Endothelial cell (in vitro differentiated cells): ENCODE measurements around the gene SIL1. TPM values are rescaled to one million over a fixed set of nuclear protein-coding genes. Genes with fewer than 3 reads are reported as not detected.

Source experiments
- DNase-seq: peaks from one replicate; pipeline ENCODE4 v3.0.0; 2021; ENCODE audit warnings: low spot score
- H3K27ac Mint-ChIP-seq: one replicate; pipeline ENCODE4 v1.8.0; 2021; ENCODE audit warnings: mixed read lengths, inconsistent platforms; ENCODE audit not compliant: unreplicated experiment
- H3K27me3 Mint-ChIP-seq: one replicate; pipeline ENCODE4 v1.8.0; 2021; ENCODE audit warnings: mild to moderate bottlenecking, moderate library complexity, mixed read lengths, inconsistent platforms; ENCODE audit not compliant: unreplicated experiment
- H3K36me3 Mint-ChIP-seq: one replicate; pipeline ENCODE4 v1.8.0; 2021; ENCODE audit warnings: mild to moderate bottlenecking, low read depth, mixed read lengths, inconsistent platforms; ENCODE audit not compliant: unreplicated experiment
- H3K4me1 Mint-ChIP-seq: one replicate; pipeline ENCODE4 v1.8.0; 2021; ENCODE audit warnings: mild to moderate bottlenecking, mixed read lengths, inconsistent platforms; ENCODE audit not compliant: unreplicated experiment
- H3K4me3 Mint-ChIP-seq: one replicate; pipeline ENCODE4 v1.8.0; 2021; ENCODE audit warnings: mild to moderate bottlenecking, mixed read lengths, inconsistent platforms; ENCODE audit not compliant: unreplicated experiment
- H3K9me3 Mint-ChIP-seq: one replicate; pipeline ENCODE4 v1.8.0; 2021; ENCODE audit warnings: mixed read lengths, inconsistent platforms; ENCODE audit not compliant: unreplicated experiment
- total RNA-seq: library from RNA; stranded (reverse); fragmentation: NEBNext Ultra II Directional; extraction: Animal tissue kit (Norgen Biotek cat#: 25700); gene quantifications from one replicate; pipeline ENCODE4 v1.2.1, GENCODE V29; 2021; ENCODE audit not compliant: unreplicated experiment
- TF ChIP-seq, protein P1 (sequence below): fragments of 200-600 bp; sonication (generic); IDR thresholded peaks from one replicate; pipeline ENCODE4 v1.5.0; 2021; ENCODE audit warnings: antibody characterized with exemption; ENCODE audit not compliant: unreplicated experiment

SIL1 gene
- total RNA-seq, 1 donor from 2014 or later: 35.6 TPM

DNA sequence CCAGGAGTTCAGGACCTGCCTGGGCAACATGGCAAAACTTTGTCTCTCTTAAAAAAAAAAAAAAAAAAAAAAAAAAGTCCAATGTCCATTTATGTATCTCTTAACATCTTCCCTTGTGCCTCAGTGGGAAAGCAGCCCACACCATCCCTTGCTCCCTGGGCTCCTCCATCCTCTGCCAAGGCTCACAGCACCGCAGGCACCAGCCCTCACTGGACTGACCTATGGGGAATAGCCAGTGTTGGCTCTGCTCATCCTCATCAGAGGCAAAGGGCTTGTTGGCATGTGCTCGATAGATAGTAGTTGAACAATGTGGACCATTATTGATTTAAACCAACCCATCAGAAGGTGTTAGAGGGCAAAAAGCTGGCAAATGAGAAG, 261.2 kb downstream of the SIL1 start:
- peak overlapping the region; percentile 88 for H3K27ac Mint-ChIP-seq

DNA sequence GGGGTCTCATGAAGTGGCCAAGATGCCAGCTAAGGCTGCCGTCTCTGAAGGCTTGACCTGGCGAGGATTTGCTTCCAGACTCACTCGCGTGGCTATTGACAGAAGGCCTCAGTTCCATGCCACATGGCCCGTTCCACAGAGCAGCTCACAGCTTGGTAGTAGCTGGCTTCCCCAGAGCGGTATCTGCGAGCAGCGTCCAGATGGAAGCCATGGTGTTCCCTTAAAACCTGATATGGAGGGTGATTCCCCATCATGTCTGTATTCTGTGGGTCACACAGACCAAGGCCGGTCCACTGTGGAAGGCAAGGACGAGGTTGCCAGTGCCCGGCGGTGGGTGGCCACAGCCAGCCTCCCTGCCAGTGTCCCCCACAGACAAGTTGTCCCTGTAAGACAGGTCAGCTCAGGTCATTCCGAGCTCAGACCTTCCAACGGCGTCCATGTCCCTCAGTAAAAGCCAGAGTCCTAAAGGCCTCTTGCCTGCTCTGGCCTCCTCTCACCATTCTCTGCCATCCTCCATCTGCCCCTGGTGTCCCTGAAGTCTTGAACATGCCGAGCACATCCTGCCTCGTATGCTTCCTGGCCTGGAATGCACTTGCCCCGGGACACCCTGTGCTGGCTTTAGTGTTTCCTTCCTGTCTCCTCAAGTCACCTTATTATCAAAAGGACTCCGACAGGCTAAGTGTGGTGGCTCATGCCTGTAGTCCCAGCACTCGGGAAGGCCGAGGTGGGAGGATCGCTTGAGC, 261.8 kb downstream of the SIL1 start:
- DNase-seq: peak; percentile 28
- Mint-ChIP-seq H3K4me3 (peak overlapping the region; percentile 74), H3K27me3 (peaks cover 26% of the 10 kb centered on the region), H3K4me1 (peaks cover 32% of the 10 kb centered on the region), H3K27ac (peak overlapping the region; percentile 88), H3K36me3 (peaks cover 59% of the 10 kb centered on the region), H3K9me3 (no peaks in the 10 kb centered on the region)
- TF ChIP-seq, protein P1, sequence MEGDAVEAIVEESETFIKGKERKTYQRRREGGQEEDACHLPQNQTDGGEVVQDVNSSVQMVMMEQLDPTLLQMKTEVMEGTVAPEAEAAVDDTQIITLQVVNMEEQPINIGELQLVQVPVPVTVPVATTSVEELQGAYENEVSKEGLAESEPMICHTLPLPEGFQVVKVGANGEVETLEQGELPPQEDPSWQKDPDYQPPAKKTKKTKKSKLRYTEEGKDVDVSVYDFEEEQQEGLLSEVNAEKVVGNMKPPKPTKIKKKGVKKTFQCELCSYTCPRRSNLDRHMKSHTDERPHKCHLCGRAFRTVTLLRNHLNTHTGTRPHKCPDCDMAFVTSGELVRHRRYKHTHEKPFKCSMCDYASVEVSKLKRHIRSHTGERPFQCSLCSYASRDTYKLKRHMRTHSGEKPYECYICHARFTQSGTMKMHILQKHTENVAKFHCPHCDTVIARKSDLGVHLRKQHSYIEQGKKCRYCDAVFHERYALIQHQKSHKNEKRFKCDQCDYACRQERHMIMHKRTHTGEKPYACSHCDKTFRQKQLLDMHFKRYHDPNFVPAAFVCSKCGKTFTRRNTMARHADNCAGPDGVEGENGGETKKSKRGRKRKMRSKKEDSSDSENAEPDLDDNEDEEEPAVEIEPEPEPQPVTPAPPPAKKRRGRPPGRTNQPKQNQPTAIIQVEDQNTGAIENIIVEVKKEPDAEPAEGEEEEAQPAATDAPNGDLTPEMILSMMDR: no peak

More for the DNA sequence above, 261.2 kb downstream of the SIL1 start:
- H3K9me3 Mint-ChIP-seq: no peaks in the 10 kb centered on the region
- H3K36me3 Mint-ChIP-seq: peaks cover 53% of the 10 kb centered on the region
- H3K27me3 Mint-ChIP-seq: peaks cover 26% of the 10 kb centered on the region
- H3K4me3 Mint-ChIP-seq: peak overlapping the region; percentile 74
- H3K4me1 Mint-ChIP-seq: peaks cover 29% of the 10 kb centered on the region
- DNase-seq: no peak
- TF ChIP-seq, protein P1: no peak

DNA sequence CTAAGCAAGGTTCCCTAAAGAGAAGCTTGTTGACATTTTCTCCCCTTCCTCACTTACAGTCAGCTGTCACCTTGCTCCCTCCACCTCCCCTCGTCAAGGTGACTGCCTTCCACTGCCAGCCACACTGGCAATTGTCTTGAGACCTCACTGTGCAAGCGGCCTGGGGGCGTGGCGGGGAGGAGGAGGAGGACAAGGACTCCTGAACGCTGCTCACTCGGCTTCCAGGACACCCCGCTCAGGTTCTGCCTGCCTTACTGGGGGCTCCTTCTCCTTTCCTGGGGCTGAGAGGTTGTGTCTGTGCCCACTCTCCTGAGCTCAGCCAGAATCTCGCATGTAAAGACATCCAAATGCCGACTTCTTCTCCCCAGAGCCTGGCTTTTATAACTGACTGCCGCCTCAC, 262.7 kb downstream of the SIL1 start:
- Mint-ChIP-seq H3K27ac (peak overlapping the region; percentile 84), H3K4me1 (peaks cover 36% of the 10 kb centered on the region), H3K9me3 (no peaks in the 10 kb centered on the region), H3K4me3 (peak overlapping the region; percentile 73), H3K36me3 (peaks cover 64% of the 10 kb centered on the region), H3K27me3 (peaks cover 26% of the 10 kb centered on the region)
- no peak for DNase-seq
- TF ChIP-seq, protein P1: no peak

DNA sequence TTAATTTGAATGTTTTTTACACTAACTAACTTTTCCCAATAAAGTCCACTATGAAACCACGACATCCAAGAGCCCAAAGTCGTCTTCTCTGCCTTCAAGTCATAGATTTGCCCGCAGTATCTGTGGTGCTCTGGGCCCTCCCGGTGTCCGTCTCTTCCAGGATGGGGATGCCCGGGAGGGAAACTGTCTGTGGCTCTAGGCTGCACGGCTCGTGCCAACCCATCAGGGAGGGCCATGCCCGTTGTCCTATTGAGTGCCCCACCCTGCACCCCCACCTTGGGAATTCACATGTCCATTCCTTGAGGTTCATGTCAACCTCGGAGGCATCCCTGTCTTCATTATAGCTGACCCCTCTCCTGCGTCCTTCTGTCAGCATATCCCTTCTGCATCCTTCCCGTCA, 263.2 kb downstream of the SIL1 start:
- H3K4me3 Mint-ChIP-seq: peak overlapping the region; percentile 65
- peaks cover 28% of the 10 kb centered on the region for H3K27me3 Mint-ChIP-seq
- no peak for DNase-seq
- H3K9me3 Mint-ChIP-seq: no peaks in the 10 kb centered on the region
- H3K36me3 Mint-ChIP-seq: peaks cover 69% of the 10 kb centered on the region
- peak overlapping the region; percentile 33 for H3K27ac Mint-ChIP-seq
- peaks cover 36% of the 10 kb centered on the region for H3K4me1 Mint-ChIP-seq
- TF ChIP-seq, protein P1: no peak

DNA sequence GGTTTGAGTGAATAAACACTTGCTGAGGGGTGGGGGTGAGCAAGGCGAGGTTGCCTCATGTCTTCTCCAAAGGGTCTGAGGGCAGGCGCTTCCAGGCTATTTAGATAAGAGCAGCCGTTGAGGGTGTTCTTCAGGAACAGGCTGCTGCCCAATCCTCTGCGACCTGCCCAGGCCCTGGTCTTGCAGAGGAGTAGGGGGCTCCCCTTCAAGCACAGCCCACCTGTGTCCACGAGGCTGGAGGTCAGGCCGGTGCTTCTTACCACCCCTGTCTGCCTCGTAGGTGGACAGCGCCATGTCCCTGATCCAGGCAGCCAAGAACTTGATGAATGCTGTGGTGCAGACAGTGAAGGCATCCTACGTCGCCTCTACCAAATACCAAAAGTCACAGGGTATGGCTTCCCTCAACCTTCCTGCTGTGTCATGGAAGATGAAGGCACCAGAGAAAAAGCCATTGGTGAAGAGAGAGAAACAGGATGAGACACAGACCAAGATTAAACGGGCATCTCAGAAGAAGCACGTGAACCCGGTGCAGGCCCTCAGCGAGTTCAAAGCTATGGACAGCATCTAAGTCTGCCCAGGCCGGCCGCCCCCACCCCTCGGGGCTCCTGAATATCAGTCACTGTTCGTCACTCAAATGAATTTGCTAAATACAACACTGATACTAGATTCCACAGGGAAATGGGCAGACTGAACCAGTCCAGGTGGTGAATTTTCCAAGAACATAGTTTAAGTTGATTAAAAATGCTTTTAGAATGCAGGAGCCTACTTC, 264.5 kb downstream of the SIL1 start:
- Mint-ChIP-seq H3K9me3 (no peaks in the 10 kb centered on the region), H3K4me3 (peak overlapping the region; percentile 37), H3K27me3 (peaks cover 32% of the 10 kb centered on the region), H3K27ac (peak overlapping the region; percentile 18), H3K4me1 (peaks cover 36% of the 10 kb centered on the region), H3K36me3 (peaks cover 71% of the 10 kb centered on the region)
- no peak for DNase-seq
- TF ChIP-seq, protein P1: no peak
